Measurements from ENCODE around the gene XPNPEP2. TPM values are rescaled to one million over a fixed set of nuclear protein-coding genes. Genes with fewer than 3 reads are reported as not detected.

Gene XPNPEP2
- total RNA-seq, 1 experiment from 2014 or later, result not detected

- Histone ChIP-seq H2AFZ (no peak overlapping the region), H3F3A (ENCODE audit: insufficient read depth, low read depth) (no peaks in the 10 kb centered on the region), H3K27me3 (ENCODE audit: insufficient read depth, low read depth) (0 out of 2 replicates have a peak, but pooled peaks cover 4% of the 10 kb centered on the region), H3K36me3 (ENCODE audit: low read depth) (no peaks in the 10 kb centered on the region), H3K4me1 (replicated peaks; ENCODE audit: insufficient read depth) (no peaks in the 10 kb centered on the region), H3K9me3 (ENCODE audit: insufficient read depth, low read depth) (no peaks in the 10 kb centered on the region), H3K4me3 (no peak overlapping the region), H3K4me2 (no peak overlapping the region), H3K79me2 (ENCODE audit: low read depth) (no peaks in the 10 kb centered on the region), H3K27ac (no peak overlapping the region), H4K20me1 (ENCODE audit: insufficient read depth) (no peaks in the 10 kb centered on the region), H3K9me2 (ENCODE audit: insufficient read depth) (no peaks in the 10 kb centered on the region)
- CTCF ChIA-PET, result no interaction called here
- intact Hi-C loops (cut with micrococcal nuclease; ENCODE audit: unreplicated experiment), result no loop called here
- DNase-seq, result no peak
- POLR2A ChIA-PET (ENCODE audit: unreplicated experiment), result no interaction called here
- no TSS peak for BruUV-seq (replicated peaks)
- TF ChIP-seq CTCF (conservative IDR thresholded peaks at IDR 0.05) (no peak), EZH2 (IDR thresholded peaks at IDR 0.05; ENCODE audit: low read depth) (no peak)
These were observed 34.3 kb upstream of the XPNPEP2 start for GRCh38 chrX:129704491-129704890.

- no peaks in the 10 kb centered on the region for H3K4me1 ChIP-seq (replicated peaks; ENCODE audit: insufficient read depth)
- CTCF ChIA-PET, result no interaction called here
- no peaks in the 10 kb centered on the region for H3K9me2 ChIP-seq (ENCODE audit: insufficient read depth)
- intact Hi-C loops (cut with micrococcal nuclease; ENCODE audit: unreplicated experiment), result no loop called here
- no peaks in the 10 kb centered on the region for H4K20me1 ChIP-seq (ENCODE audit: insufficient read depth)
- no peak overlapping the region for H3K4me2 ChIP-seq
- POLR2A ChIA-PET (ENCODE audit: unreplicated experiment), result no interaction called here
- no peak for DNase-seq
- H3K79me2 ChIP-seq (ENCODE audit: low read depth), result no peaks in the 10 kb centered on the region
- no peak overlapping the region for H3K4me3 ChIP-seq
- H2AFZ ChIP-seq, result no peak overlapping the region
- H3K27me3 ChIP-seq (ENCODE audit: insufficient read depth, low read depth), result 0 out of 2 replicates have a peak, but pooled peaks cover 4% of the 10 kb centered on the region
- TF ChIP-seq CTCF (conservative IDR thresholded peaks at IDR 0.05), result no peak
- H3K9me3 ChIP-seq (ENCODE audit: insufficient read depth, low read depth), result no peaks in the 10 kb centered on the region
- H3K27ac ChIP-seq, result no peak overlapping the region
- no peaks in the 10 kb centered on the region for H3K36me3 ChIP-seq (ENCODE audit: low read depth)
- H3F3A ChIP-seq (ENCODE audit: insufficient read depth, low read depth), result no peaks in the 10 kb centered on the region
- no TSS peak for BruUV-seq (replicated peaks)
These were observed 33.3 kb upstream of the XPNPEP2 start for GRCh38 chrX:129705377-129705925.

- Histone ChIP-seq H3K4me3 (no peak overlapping the region), H3F3A (ENCODE audit: insufficient read depth, low read depth) (no peaks in the 10 kb centered on the region), H3K79me2 (ENCODE audit: low read depth) (no peaks in the 10 kb centered on the region), H3K4me1 (replicated peaks; ENCODE audit: insufficient read depth) (no peaks in the 10 kb centered on the region), H3K27ac (no peak overlapping the region), H3K36me3 (ENCODE audit: low read depth) (no peaks in the 10 kb centered on the region), H3K4me2 (no peak overlapping the region), H3K27me3 (ENCODE audit: insufficient read depth, low read depth) (0 out of 2 replicates have a peak, but pooled peaks cover 4% of the 10 kb centered on the region), H4K20me1 (ENCODE audit: insufficient read depth) (no peaks in the 10 kb centered on the region), H3K9me2 (ENCODE audit: insufficient read depth) (no peaks in the 10 kb centered on the region), H3K9me3 (ENCODE audit: insufficient read depth, low read depth) (no peaks in the 10 kb centered on the region), H2AFZ (no peak overlapping the region)
- DNase-seq, result no peak
- CTCF ChIA-PET, result no interaction called here
- intact Hi-C loops (cut with micrococcal nuclease; ENCODE audit: unreplicated experiment), result no loop called here
- POLR2A ChIA-PET (ENCODE audit: unreplicated experiment), result no interaction called here
- no peak for TF ChIP-seq EZH2 (IDR thresholded peaks at IDR 0.05; ENCODE audit: low read depth)
- no peak for TF ChIP-seq CTCF (conservative IDR thresholded peaks at IDR 0.05)
- BruUV-seq (replicated peaks), result no TSS peak
These were observed 32.8 kb upstream of the XPNPEP2 start for GRCh38 chrX:129705988-129706387.
